PFSK-1 (cell line): ENCODE measurements around the gene DAAM2.

Experiments used
- FOXP2 ChIP-seq: optimal IDR thresholded peaks from 2 replicates; pipeline ENCODE3; 2011; ENCODE audit warnings: borderline replicate concordance, control low read depth, inconsistent platforms; ENCODE audit not compliant: insufficient read depth; ENCODE audit errors: extremely low read length, extremely low read depth
- POLR2AphosphoS5 ChIP-seq: IDR thresholded peaks from 2 replicates; pipeline ENCODE4 v1.6.1; 2012; ENCODE audit warnings: low read depth, mild to moderate bottlenecking, control low read depth, low read length, moderate library complexity
- REST ChIP-seq, 2 experiments: IDR thresholded peaks; 2 replicates each; pipeline versions ENCODE4 v1.6.1 to v1.8.0; 2011 to 2012; ENCODE audit warnings: low read depth in 2 of 2, low read length in 2 of 2, control low read depth in 1 of 2, inconsistent platforms in 1 of 2, mild to moderate bottlenecking in 1 of 2, moderate library complexity in 1 of 2; ENCODE audit not compliant: insufficient read depth in 1 of 2
- SIN3A ChIP-seq: IDR thresholded peaks from 2 replicates; pipeline ENCODE4 v1.6.1; 2012; ENCODE audit warnings: mild to moderate bottlenecking, low read length, moderate library complexity, borderline replicate concordance; ENCODE audit not compliant: insufficient read depth
- TAF1 ChIP-seq: IDR thresholded peaks from 2 replicates; pipeline ENCODE4 v1.6.1; 2012; ENCODE audit warnings: low read length, control low read depth, borderline replicate concordance; ENCODE audit not compliant: insufficient read depth

The DAAM2 gene

GRCh38 chr6:39839445-39839844 is 47.3 kb downstream of the DAAM2 start:
- no peak for TF ChIP-seq REST (IDR thresholded peaks at IDR 0.05; ENCODE audit: insufficient read depth in 1 of 2, low read depth in 2 of 2, low read length in 2 of 2)

GRCh38 chr6:39840781-39841180 is 48.6 kb downstream of the DAAM2 start:
- TF ChIP-seq TAF1 (no peak), POLR2AphosphoS5 (no peak), REST (IDR thresholded peaks at IDR 0.05; ENCODE audit: insufficient read depth in 1 of 2, low read depth in 2 of 2, low read length in 2 of 2) (no peak), FOXP2 (no peak), SIN3A (no peak)

- TF ChIP-seq TAF1 (no peak), SIN3A (no peak), POLR2AphosphoS5 (no peak), REST (IDR thresholded peaks at IDR 0.05; ENCODE audit: insufficient read depth in 1 of 2, low read depth in 2 of 2, low read length in 2 of 2) (no peak), FOXP2 (no peak)
Observed at GRCh38 chr6:39841291-39841690, 49.1 kb downstream of the DAAM2 start.

- TF ChIP-seq POLR2AphosphoS5: no peak
- TF ChIP-seq REST (IDR thresholded peaks at IDR 0.05; ENCODE audit: insufficient read depth in 1 of 2, low read depth in 2 of 2, low read length in 2 of 2): no peak
- TF ChIP-seq FOXP2: no peak
- TF ChIP-seq TAF1: no peak
Observed at GRCh38 chr6:39841923-39842322, 49.7 kb downstream of the DAAM2 start.

GRCh38 chr6:39843305-39844020 is 51.3 kb downstream of the DAAM2 start:
- no peak for TF ChIP-seq TAF1
